GM18517 (cell line): ENCODE results near the gene ASB15.
"Not testable (repeated sequence)": the region's sequence is repeated elsewhere in the genome, so short reads cannot be mapped to it uniquely, and the experiment has no call there.

ENCODE experiments used
- ATAC-seq: cut with Tn5 transposase; IDR thresholded peaks from one replicate; pipeline ENCODE4 v1.9.1; 2021; ENCODE audit warnings: mild to moderate bottlenecking, moderate library complexity; ENCODE audit not compliant: unreplicated experiment

The ASB15 gene

DNA sequence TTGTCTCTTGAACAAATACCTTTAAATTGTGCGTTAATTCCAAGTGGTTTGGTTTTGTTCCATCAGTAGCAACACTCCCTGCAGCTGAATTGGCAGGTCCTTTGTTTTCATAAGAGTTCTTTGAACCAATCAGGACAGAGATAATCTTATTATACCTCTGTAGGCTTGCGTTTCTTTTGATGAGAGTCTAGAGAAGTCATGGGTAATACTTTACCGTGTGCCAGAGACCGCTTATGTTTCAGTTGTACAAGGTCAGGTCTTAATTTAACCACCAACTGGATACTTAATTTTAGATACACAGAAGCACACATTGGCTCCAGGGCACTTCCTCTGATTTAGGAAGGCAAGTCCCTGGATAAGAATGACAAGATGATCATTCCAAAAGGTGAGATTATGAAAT is at the start of gene ASB15:
Gene ASB15 (plus strand): TSS at position 292 of the 400 bp plus-strand sequence. CDS start 12,682 bp downstream, outside the sequence.
- ATAC-seq: no peak

DNA sequence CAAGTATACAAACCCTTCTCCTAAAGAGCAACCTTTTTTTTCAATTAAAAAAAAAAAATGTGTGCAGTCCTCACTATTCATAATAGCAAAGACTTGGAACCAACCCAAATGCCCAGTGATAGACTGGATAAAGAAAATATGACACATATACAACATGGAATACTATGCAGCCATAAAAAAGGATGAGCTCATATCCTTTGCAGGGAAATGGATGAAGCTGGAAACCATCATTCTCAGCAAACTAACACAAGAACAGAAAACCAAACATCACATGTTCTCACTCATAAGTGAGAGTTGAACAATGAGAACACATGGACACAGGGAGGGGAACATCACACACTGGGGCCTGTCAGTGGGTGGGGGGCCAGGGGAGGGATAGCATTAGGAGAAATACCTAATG is 49.5 kb upstream of the ASB15 start:
- ATAC-seq: not testable (repeated sequence)

DNA sequence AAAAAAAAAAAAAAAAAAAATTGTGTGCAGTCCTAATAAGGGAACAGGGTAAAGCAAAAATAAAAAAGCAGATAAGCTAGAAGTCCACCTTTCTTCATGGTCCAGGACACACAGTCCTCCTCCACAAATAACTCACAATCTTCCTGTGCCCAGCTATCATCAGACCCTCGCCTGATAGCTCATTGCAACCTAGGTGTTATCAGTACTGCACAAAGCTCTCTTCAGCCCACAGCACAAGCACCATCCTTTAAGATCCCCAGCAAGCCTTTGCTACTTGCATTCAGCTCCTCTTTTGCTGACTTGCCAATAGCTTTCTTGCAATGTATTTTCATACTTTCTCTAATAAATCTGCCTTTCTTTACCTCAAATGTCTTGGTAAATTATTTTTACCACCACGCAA is 49.0 kb upstream of the ASB15 start:
- no peak for ATAC-seq

DNA sequence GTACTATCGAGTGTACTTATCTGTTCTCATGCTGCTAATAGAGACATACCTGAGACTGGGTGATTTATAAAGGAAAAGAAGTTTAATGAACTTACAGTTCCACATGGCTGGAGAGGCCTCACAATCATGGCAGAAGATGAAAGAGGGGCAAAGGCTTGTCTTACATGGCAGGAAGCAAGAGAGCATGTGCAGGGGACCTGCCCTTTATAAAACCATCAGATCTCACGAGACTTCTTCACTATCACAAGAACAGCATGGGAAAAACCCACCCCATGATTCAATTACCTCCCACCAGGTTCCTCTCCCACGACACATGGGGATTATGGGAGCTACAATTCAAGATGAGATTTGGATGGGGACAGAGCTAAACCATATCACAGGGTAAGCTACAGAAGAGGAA is 48.5 kb upstream of the ASB15 start:
- no peak for ATAC-seq

DNA sequence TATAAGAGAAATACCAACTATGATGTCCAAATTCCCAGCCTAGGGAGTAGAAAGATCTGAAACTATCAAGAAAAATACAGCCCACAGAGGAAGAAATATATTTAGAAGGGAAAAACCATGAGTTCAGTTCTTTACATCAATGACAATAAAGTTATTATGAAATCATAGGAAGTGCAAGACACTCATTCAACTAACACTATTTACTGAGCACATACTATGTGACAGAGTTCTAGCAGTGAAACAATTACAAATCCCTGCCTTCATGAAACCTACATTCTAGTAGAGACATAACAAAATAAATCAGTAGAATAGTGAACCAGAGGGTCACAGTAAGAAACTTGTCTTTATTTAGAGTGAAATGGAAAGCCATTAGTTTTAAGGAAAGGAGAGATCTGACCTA is 46.1 kb upstream of the ASB15 start:
- no peak for ATAC-seq

DNA sequence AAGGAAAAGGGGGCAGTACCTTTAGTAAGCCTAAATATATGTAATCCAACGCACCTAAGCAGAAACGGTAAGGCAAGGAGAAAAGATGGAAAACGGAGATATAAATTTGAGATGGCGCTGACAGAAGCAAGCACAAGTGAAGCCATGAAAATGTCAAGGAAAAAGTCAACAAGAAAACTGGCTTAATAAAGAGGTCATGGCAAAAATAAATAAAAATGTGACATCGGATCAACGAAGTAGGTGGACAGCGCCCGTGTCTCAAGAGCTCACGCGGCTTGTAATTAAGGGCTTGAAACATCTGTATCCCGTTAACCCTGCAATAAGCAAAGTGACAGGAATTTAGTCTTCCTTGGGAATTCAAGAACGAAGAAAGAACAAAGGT is 44.6 kb upstream of the ASB15 start:
- no peak for ATAC-seq

DNA sequence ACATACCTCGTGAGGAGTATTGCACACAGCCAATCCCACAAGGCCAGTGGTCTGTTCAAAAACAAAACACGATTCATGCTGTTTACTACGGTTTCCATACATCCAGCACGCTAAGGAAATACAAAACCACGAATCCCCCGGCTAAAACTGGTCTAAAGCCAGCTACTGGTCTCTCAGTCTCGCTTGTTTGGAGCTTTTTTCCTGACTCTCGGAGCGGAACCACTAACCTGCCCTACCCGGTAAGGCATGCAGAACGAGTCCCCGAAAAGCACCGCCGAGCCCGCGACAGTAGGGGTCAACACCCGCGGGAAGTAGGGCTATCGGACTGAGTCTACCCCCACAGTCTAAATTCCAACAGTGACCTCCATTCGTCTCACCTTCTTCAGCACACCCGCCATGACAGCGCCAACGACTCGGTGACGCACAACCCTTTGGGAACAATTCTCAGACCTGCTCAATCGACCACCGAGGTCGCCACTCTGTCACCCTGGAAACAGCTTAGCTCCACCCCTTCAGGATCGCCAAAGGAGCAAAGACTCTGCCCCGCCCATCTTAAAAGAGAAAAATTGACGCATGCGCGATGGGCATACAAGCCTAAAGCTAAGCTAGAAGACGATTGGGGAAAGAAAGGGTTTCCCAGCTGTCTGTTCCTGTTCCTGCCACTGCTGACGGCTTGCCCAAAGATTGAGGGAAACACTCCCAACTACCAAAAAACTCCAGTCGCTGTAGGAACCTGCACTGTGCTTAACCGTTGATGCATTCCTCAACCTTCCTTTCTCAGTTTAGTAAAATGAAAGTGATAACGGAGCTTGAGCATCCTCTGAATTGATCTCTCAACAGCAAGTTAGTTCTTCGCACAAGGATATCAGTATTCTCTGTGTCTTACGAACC is 44.0 kb upstream of the ASB15 start, which contains the start of gene NDUFA5:
Gene NDUFA5 (minus strand): TSS at position 421 of the 891 bp plus-strand sequence. CDS start 23 bp downstream, at position 398.
- ATAC-seq: peak; percentile 97

DNA sequence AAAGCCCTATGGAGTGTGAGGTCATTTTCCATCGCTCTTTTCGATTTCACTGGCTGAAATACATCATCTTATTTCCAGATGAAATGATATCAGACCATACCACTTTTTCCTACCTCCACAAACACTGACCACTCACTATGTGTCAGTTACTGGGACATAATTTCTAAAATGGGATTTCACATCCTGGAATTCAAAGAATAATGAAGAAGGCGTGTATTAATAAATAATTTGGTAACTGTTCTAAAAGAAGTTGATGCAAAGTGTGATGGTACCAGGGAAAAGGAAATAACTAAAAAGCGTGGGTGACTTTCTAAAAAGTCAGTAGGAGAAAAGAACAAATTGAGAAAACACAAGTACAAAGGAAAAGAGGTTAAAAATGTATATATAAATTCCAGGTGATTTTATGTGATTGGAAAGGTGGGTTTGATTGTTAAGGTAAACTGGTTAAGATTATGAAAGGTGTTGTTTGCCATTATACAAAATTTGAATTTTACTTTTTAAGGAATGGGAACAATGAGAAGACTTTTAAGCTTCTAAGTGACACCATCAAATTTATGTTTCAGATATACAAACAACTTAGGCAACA is 43.2 kb upstream of the ASB15 start:
- ATAC-seq: no peak

DNA sequence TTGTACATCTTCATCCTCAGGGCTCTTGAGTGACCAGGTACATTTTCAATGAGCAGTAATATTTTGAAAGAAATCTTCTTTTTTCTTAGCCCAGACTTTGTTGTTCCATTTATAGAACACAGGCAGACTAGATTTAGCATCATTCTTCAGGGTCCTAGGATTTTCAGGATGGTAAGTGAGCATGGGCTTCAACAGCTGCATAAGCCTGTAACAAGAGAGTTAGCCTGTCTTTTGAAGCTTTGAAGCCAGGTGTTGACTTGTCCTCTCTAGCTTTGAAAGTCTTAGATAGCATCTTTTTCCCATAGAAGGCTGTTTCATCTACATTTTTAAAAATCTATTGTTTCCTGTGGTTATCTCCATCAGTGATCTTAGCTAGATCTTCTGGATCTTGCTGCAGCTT is 39.5 kb upstream of the ASB15 start:
- ATAC-seq: no peak

DNA sequence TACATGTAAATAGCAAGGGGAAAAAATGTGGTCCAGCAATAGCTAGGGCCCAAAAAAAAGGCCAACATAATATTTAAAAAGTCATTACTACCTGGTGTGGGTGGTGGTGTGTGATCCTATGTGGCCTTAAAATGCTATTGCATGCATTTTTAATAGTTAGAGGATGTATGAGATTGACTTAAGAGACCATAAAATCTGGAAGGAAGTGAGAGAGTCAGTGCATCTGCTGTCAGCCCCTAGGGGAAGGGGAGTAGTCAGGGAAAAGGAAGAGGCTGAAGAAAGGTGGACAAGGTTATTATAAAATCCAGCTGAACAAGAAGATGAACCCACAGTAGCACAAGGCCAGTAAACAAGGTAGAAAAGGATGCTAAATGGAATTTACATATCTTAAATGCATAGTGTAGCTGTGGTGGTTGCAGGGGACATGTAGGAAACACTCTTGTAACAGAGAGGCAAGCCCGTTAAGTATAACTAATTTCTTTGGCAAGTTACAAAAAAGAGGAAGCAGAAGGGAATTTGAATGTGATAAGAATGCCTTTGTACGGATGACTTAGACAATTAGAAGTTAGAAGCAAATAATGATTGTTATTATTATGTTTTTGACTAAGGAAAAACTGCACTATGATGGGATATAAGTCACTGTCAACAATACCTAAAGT is 32.1 kb upstream of the ASB15 start:
- no peak for ATAC-seq

DNA sequence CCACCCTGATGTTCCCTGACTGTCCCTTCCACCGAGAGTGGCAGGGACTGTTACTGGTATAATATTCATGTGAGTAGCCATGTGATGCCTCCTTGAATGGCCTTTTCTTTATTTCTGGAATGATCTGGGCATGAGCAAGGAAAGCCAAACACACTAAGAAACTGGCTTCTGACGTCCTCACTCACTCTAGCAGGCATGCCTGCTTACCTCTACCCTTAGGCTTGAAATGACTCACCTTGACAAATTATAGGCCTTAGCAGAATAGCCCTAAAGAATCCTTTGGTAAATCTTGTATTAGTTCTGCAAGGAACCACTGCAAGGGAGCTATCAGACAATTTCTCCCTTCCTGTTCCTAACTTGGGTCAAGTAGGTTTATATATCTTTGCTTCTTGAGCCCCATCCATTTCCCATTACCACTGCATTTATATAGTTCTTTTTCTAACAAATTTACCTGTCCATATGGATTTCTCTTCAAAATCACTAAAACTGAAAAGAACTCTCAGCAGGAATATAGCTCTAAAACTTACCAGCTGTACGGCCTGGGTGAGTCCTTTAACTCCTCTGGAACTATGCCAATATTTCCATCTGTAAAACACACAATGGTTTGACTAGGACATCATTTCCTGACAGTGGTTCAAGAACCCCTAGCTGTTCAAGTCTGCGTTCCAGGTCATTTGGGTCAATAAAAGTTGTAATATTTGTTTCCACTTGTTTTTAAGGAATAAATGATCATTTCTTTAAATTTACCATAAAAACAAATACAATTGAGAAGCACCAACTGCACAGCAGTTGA is 31.0 kb upstream of the ASB15 start:
- no peak for ATAC-seq

DNA sequence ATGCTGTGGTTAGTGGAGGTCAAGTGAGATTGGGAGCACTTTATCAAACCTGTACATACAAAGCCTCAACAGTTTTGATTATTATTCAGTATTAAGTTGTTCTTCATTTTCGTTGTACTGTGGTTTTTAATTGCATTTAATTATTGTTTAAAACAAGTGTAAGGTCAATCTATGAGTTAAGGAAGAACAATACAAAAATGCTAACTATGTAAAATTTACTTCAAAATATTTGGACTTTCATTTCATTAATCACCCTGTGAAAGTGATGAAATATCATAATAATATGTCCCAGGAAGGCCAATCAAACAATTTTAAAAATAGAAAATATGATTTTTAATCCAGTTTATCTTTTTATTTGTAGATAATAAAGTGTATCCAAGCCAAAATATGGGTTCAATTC is 30.4 kb upstream of the ASB15 start:
- ATAC-seq: no peak

DNA sequence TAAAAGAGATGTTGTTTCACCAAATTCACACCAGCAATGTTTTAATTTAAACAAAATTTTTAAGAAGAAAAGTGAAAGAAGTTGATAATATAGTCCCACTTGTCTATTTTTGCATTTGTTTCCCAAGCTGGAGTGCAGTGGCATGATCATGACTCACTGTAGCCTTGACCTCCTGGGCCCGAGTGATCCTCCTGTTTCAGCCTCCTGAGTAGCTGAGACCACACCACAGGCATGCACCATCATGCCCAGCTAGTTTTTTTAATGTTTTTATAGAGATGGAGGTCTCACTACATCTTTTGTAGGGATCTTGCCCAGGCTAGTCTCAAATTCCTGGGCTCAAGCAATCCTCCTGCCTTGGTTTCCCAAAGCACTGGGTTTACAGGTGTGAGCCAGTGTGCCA is 29.9 kb upstream of the ASB15 start:
- ATAC-seq: no peak

DNA sequence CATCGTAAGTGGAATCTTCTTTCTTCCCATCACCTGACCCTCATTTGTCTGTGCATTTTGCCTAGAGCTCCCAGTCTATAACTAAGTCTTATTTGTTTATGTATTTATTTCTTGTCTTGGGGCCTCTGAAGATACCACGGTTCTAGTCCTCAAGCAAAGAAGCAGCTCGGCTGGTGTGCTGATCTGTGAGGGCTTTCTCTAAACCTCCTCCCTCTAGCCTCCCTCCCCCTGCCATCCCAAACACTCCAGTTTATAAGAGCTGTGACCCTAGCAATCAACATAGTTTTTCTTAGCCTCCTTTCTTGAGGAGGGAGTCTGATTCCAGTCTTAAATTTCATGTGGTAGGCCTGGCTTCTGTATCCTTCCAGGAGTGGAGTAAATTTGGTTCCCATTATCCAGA is 28.3 kb upstream of the ASB15 start:
- no peak for ATAC-seq

DNA sequence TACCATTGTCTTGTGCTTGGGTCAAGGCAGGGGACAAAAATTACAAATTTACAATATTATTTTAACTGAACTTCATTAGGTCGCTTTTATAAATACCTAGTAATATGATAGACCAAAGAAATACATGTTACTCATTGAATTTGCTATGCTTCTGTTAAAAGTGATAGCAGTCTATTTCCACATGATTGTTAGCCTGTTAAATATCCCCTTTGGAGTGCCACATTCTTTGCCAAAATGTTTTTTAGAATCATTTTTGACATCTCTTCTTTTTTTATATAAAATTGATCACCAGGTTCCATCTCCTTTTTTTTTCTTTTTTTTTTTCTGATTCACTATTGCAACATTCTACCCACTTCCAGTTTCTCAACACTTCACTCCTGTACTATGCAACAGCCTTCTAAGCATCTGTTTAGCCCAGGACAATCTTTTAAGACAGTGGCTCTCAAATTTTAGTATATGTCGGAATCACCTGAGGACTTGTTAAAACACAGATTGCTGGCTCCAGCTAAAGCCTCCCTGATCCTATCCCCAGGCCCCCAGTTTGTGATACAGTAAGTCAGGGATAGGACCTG is 27.6 kb upstream of the ASB15 start:
- ATAC-seq: no peak

DNA sequence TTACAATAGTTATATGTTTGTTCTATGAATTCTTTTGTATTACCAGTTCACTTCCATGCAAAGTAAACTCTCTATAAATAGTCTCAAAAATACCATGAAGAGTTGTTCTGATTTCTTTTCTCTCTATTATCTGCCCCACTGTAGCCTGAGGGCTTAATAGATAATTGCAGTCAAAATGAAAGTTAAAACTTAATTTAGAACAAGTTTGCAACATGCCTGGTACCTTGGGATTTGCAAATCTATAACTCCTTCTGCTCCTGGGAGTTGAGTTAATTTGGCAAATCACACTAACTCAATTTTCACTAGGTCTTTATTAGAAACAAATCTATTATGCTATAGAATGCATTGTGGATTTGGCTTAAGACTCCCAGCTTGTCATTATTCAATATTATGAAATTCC is 22.2 kb upstream of the ASB15 start:
- ATAC-seq: no peak

DNA sequence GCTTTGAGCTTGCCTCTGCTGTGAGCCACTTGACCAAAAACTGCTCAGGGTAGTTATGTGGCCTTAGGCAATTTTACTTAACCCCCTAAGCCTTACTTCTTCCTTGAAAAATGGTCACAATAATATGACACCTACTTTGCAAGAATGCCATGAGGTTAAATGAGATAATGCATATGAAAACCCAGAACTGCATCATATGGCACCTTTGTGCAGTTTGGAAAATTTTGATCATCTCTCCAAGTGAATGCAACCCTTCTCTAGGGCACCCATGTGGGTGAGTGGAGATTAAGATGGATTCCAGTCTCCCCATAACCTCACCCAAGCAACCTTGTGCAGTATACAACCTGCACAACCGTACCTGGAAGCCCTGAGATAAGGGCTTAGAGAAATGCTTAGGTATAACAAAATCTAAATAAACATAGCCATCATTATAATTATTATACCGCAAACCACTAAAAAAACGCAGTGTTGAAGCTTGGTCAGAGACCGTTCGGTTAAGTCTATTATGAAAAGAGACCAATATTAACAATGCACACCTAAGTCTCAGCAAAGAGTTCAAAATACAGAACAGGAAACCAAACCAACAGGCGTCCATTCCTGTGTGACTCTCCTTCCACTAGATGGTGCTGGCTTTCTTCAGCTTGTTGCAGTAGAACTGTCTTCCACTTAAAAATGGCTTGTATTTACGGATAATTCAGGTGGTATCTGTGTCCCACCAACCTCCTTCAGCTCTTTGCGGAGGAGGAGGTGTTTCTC is 21.0 kb upstream of the ASB15 start:
- peak; percentile 76 for ATAC-seq

DNA sequence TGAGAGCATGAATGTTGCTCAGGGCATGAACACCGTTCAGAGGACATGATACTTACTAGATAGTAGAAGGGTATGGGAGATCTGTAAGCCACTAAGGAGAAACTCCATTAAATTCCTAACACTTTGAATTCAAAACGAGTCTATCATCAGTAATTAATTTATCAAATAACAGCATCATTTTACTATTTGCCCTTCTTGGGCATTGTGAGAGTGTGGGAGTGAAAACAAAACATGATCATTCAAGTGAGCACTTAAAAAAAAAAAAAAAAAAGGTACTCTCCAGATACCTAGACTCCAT is 20.5 kb upstream of the ASB15 start:
- ATAC-seq: no peak

DNA sequence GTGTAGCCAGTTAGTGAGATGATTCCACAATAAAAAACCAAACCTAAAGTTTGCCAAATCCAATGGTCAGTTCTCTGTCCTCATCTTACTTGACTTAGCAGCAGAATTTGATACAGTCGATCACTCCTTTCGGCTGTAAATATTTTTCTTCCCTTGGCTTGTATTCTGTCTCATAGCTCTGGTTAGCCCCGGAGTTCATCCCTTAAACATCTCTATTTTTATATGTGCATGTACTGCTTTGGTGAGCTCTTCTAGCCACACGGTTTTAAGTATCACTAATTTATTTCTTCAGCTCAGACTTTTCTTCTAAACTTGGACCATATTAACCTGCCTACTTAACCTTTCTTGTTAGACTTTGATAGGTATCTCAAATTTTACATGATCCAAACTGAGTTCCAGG is 17.8 kb upstream of the ASB15 start:
- ATAC-seq: no peak

DNA sequence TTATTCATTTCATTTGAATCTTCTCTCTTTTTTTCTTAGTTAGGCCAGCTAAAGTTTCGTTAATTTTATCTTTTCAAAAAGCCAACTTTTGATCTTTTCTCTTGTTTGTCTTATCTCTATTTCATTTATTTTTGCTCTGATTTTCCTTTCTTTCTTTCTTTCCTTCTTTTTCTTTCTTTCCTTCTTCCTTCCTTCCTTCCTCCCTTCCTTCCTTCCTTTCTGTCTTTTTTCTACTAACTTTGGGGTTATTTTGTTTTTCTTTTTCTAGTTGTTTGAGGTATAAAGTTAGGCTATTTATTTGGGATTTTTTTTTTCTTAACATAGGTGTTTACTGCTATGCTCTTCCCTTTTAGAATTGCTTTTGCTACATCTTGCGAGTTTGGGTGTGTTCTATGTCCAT is 13.2 kb upstream of the ASB15 start:
- ATAC-seq: no peak
